Islet precursor cell (in vitro differentiated cells): Measurements from ENCODE around the gene TTPAL.

Source experiments
- DNase-seq: peaks from one replicate; pipeline ENCODE4 v3.0.0-alpha.2; 2018

Gene TTPAL

GRCh38 chr20:44542890-44543289 lies 67.2 kb downstream of the TTPAL start:
- no peak for DNase-seq

GRCh38 chr20:44543358-44543757 lies 67.7 kb downstream of the TTPAL start:
- no peak for DNase-seq
